NK-92 (cell line): ENCODE results near the gene ACOXL.

Experiments
- DNase-seq: peaks from one replicate; lab custom pipeline; 2025; ENCODE audit not compliant: unreplicated experiment; lab: John Stamatoyannopoulos, UW

The ACOXL gene

DNA sequence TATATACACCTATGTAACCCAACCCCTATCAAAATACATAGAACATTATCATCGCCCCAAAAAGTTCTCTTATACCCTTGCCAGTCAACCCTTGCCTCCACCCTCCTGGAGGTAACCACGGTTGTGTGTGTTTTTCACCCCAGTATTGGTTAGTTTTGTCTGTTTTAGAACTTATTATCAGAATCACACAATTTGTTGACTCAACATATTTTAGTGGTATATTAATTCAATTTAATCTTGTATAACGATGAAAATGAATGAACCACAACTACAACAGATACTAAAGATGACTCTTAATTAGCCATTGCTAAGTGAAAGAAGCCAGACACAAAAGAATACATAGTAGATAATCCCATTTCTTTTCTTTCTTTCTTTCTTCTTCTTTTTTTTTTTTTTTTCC lies 19.3 kb downstream of the ACOXL start:
- DNase-seq, result no peak

DNA sequence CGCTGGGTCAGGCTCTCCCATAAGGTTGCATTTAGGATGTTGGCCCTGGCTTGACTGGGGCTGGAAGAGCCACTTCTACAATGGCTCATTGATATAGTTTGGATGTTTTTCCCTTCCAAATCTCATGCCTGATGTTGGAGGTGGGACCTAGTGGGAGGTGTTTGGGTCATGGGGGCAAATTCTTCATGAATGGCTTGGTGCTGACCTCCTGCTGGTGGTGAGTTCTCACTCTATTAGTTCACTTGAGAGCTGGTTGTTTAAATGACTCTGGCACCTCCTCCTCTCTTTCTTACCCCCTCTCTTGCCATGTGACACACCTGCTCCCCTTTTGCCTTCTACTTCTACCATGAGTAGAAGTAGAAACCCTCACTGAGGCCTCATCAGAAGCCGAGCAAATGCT lies 20.5 kb downstream of the ACOXL start:
- no peak for DNase-seq

GRCh38 chr2:110755491-110756078 lies 23.2 kb downstream of the ACOXL start:
- no peak for DNase-seq

- DNase-seq, result no peak
Measured at GRCh38 chr2:110759411-110759810, 27.0 kb downstream of the ACOXL start.

DNA sequence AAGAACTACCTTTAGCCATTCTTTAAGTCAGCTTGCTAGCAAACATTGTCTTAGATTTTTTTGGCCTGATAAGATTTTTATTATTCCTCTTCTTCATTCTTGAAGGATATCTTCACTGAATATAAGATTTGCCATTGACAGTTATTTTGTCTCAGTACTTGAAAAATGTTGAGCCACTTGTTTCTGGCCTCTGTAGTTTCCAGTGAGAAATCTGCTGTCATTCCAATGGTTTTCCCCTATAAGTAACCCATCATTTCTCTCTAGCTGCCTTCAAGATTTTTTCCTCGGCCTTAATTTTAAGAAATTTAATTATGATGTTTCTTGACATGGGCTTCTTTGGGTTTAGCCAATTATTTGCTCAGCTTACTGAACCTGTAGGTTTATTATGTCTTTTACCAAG lies 32.6 kb downstream of the ACOXL start:
- no peak for DNase-seq

DNA sequence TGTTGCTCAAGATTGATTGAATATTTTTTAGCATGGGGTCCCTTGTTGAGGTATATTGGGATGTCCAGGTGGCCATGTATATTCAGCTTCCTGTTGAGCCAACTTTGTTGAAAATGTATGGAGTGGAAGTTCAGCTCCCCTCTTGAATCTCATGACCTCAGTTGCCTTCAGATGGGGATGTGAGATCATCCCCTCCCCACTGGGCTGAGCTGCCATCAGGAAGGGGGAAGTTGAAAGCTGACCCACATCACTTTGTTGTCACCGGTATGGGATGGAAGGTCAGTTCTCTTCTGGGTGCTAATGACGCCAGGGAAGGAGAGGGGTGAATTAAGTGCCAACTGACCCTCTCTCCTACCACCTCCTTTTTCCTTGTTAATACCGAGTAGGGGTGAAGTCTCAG lies 33.9 kb downstream of the ACOXL start:
- no peak for DNase-seq

- no peak for DNase-seq
Measured at GRCh38 chr2:110768591-110768990, 36.2 kb downstream of the ACOXL start.

GRCh38 chr2:110770404-110770958 lies 38.1 kb downstream of the ACOXL start:
- no peak for DNase-seq

DNA sequence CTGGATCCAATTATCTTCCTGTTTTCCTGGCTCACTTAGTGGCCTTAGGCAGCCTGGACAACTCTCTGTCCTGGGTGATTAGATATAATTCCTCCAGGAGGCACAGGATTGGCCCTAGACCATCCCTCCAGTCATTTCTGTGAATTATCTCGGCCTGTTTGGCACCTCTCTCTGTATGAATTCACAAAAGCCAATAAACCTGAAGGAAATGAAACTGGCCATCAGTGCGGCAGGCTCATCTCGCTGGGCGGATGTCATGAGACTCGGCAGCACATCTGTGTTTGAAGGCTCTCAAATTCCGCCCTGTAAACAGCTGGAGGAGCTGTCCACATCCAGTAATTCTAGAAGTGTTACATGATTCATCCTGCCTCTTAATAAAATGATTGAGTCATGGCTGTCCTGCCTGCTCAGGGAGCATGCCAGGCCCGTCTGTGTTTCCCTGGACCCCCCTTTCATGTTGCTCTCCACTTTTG lies 38.6 kb downstream of the ACOXL start:
- DNase-seq, result no peak

GRCh38 chr2:110771547-110772382 lies 39.4 kb downstream of the ACOXL start:
- DNase-seq, result no peak

DNA sequence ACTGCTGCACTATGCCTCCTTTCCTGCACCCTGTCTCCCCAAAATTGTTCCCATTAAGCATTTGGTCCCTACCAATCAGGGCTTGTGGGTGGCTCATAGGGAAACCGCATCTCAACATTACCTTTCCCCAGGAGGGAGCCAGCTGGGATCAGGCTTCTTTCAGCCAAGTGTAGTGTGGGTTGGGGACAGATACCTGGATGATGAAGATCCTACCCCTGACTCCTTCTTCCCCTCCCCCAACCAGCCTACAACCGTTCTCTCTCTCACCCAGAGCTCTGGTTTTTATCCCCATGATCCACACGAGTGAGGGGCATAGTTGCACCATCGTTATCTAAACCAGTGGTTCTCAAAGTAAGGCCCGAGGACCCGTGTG lies 40.0 kb downstream of the ACOXL start:
- no peak for DNase-seq

GRCh38 chr2:110773401-110773921 lies 41.1 kb downstream of the ACOXL start:
- DNase-seq, result no peak

DNA sequence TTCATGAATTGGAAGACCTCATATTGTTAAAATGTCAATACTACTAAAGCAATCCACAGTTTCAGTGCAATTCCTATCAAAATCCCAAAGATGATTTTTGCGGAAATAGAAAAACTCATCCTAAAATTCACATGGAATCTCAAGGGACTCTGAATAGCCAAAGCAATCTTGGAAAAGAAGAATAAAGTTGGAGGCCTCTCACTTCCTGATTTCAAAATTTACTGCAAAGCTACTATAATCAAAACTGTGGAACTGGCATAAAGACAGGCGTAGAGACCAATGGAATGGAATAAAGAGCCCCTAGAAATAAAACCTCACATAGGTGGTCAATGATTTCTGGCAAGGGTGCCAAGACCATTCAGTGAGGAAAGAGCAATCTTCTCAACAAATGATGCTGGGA lies 42.3 kb downstream of the ACOXL start:
- DNase-seq, result no peak

DNA sequence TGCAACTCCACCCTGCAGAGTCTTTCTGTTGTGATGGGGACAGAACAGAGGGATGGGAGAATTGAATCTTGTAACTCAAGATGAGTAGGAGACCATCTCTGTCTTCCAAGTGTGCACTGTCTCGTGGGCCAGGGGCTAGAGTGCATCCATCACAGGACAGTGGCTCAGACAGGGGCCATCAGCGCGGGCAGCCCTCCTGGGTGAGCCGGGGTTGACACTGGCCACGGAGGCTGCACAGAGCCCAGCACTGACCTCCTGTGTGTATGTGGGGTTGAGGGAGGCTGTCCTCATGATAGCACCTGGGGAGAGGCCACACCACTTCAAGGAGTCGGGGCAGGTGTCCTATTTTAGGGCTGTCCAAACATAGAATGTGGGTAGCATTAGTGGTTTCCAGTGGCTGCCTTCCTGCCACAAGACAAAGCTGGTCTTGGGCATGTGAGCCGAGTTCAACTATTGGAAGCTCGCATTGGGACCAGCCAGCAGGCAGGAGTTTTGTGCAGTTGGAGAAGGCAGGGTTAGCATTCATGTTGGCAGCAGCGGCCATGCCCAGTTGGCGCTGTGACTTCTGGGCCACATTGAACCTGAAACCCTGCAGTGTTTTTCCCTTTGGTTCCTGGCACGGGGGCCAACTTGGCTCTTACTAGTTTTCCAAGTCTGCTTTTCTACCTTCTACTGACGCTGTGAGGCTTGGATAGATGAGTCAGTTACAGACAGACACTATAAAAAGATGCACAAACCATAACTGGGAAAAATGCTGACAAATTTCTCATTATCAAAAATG lies 45.3 kb downstream of the ACOXL start:
- DNase-seq, result no peak

- no peak for DNase-seq
Measured at GRCh38 chr2:110780461-110780860, 48.1 kb downstream of the ACOXL start.

- no peak for DNase-seq
Measured at GRCh38 chr2:110783196-110783873, 51.0 kb downstream of the ACOXL start.

DNA sequence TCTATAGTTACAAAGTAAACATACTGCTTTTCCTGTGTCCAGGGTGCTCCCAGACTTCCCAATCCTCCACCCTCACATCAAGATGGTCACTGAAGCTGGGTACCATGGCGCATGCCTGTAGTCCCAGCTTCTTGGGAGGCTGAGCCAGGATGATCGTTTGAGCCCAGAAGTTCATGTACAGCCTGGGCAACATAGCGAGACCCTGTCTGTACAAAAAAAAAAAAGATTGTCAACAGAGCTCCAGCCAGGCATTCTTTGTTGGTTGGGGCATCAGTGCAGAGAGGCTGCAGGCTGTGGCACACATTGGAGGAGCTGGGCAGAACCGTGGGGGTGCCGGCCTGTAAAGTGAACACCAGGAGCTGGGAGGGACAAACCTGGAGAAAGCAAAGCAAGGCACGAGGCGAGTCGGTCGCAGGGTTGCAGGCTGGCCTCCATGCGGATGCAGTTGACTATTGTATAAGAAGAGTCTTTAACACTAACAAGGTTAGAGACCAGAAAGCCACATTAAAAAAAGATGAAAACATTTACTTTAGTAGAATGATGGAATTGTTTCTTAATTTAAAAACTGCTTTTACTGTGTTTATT lies 51.8 kb downstream of the ACOXL start:
- no peak for DNase-seq

- DNase-seq, result no peak
Measured at GRCh38 chr2:110785439-110785838, 53.1 kb downstream of the ACOXL start.

GRCh38 chr2:110788976-110789375 lies 56.6 kb downstream of the ACOXL start:
- no peak for DNase-seq

DNA sequence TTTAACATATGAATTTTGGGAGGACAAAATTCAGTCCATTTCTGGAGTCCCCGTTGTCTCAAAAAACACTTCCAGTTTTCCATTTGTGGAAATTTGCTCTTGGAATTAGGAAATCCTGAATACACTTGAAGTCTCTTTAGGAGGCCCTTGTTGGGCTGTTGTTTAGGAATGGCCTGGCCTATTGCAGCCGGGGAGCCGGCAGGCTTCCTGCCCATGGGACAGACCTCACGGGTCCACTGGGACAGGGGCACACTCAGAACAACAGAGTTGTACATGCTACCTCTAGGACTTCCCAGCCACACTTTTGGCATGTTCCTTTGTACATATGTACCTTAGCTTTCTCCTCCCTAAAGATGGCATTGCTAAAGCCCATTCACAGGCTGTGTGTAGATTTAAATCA lies 57.3 kb downstream of the ACOXL start:
- no peak for DNase-seq
